Measurements from ENCODE around the gene RELL2.

GRCh38 chr5:141615991-141616720, 20.6 kb upstream of the RELL2 start:
- TF ChIP-seq, protein P1, sequence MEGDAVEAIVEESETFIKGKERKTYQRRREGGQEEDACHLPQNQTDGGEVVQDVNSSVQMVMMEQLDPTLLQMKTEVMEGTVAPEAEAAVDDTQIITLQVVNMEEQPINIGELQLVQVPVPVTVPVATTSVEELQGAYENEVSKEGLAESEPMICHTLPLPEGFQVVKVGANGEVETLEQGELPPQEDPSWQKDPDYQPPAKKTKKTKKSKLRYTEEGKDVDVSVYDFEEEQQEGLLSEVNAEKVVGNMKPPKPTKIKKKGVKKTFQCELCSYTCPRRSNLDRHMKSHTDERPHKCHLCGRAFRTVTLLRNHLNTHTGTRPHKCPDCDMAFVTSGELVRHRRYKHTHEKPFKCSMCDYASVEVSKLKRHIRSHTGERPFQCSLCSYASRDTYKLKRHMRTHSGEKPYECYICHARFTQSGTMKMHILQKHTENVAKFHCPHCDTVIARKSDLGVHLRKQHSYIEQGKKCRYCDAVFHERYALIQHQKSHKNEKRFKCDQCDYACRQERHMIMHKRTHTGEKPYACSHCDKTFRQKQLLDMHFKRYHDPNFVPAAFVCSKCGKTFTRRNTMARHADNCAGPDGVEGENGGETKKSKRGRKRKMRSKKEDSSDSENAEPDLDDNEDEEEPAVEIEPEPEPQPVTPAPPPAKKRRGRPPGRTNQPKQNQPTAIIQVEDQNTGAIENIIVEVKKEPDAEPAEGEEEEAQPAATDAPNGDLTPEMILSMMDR (IDR thresholded peaks at IDR 0.05 in 2 of 3, conservative IDR thresholded peaks at IDR 0.05 in 1 of 3; ENCODE audit: borderline replicate concordance in 1 of 3, insufficient read depth in 1 of 3, low read depth in 2 of 3, low read length in 2 of 3), result no peak
- TF ChIP-seq POLR2AphosphoS5 (IDR thresholded peaks at IDR 0.05; ENCODE audit: low read depth, low read length) (no peak), YY1 (IDR thresholded peaks at IDR 0.05; ENCODE audit: extremely low read depth, insufficient replicate concordance, low read depth, low read length) (no peak), JUND (IDR thresholded peaks at IDR 0.05) (no peak), ZNF274 (IDR thresholded peaks at IDR 0.05; ENCODE audit: low read depth, low read length) (no peak), CEBPB (IDR thresholded peaks at IDR 0.05; ENCODE audit: low read depth) (no peak), SP1 (IDR thresholded peaks at IDR 0.05; ENCODE audit: low read depth) (no peak), POLR2A (IDR thresholded peaks at IDR 0.05; ENCODE audit: borderline replicate concordance, extremely low read depth, insufficient read depth, insufficient read length) (no peak), REST (IDR thresholded peaks at IDR 0.05; ENCODE audit: low read depth) (no peak), EZH2phosphoT487 (IDR thresholded peaks at IDR 0.05; ENCODE audit: borderline replicate concordance) (no peak), RAD21 (IDR thresholded peaks at IDR 0.05; ENCODE audit: low read depth) (no peak), EZH2 (IDR thresholded peaks at IDR 0.05) (no peak)
- TF ChIP-seq, protein P2, sequence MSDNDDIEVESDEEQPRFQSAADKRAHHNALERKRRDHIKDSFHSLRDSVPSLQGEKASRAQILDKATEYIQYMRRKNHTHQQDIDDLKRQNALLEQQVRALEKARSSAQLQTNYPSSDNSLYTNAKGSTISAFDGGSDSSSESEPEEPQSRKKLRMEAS (IDR thresholded peaks at IDR 0.05), result no peak

All from HCT116 (cell line).